HS-27A (cell line): ENCODE measurements around the gene OIT3.

ENCODE experiments used
- DNase-seq: peaks from one replicate; pipeline ENCODE4 v3.0.0-alpha.2; 2012; ENCODE audit warnings: low read depth, missing footprints

OIT3 gene

DNA sequence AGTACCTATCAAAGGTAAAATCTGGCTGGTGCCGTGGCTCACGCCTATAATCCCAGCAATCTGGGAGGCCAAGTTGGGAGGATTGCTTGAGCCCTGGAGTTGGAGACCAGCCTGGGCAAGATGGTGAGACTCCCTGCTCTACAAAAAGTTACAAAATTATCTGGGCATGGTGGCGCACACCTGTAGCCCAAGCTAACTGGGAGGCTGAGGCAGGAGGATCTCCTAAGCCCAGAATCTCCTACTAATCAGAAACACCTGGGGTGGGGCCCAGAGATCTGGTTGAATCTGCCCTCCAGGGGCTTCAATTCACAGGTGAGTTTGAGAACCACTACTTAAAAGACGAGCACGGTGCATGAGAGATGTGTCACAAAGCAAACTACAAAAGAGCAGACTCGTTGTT lies 58.6 kb downstream of the OIT3 start:
- DNase-seq = no peak

DNA sequence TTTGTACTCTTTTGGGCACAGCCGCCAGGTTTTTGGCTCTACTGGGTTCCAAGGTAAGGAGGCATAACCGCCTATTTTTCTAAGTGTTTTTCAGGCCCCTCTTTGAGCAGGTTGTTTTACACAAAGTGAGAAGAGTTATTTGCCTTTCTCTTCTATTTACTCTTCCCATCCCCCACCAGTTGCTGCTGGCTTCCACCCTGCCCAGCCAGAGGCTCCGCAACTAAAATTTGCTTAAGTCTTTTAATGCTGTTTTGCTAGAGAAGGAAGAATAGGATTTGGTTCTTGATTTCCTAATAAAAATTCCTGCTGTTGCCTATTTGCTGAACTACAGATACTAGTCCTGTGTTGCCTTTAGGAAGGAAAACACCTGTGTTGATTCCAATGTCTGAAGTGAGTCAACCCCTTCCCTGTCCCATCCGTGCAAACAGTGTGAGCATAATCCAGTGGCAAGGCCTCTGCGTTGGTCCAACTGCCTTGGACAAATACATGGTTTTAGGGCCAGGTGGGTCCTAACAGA lies 59.2 kb downstream of the OIT3 start:
- no peak for DNase-seq

DNA sequence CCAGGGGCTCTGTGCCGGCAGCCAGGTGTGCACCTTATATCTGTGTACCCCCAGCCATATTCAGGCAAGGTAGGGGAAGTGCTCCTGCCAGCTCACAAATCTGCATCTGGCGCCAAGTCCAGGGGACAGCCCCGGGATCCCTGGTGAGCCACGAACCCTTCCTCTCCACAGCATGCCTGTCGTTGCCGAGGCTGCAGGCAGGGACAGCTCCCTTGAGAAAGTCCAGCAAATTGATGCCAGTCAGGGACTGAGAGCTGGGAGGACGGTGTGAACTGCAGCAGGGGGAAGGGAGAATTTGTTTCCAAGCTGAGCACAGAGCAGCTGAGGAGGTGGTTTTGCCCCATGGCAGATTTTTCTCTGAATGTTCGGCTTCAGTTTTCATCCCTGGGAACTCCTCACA lies 60.1 kb downstream of the OIT3 start:
- DNase-seq = no peak

DNA sequence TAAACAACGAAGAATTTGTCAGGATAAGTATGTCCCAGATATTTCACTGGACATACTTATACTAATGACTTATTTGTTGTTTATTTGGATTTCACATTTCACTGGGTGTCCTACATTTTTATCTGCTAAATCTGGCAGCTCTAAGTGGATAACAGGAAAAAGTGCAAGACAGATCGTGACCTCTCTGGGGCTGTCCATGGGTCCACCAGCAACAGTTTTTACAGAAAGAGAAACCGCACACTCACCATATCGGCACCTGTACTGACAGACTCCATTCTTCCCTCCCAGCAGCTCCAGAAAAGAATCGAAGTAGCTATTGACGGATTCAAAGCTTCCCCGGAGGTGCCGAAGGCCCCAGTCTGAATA lies 60.7 kb downstream of the OIT3 start:
- no peak for DNase-seq

DNA sequence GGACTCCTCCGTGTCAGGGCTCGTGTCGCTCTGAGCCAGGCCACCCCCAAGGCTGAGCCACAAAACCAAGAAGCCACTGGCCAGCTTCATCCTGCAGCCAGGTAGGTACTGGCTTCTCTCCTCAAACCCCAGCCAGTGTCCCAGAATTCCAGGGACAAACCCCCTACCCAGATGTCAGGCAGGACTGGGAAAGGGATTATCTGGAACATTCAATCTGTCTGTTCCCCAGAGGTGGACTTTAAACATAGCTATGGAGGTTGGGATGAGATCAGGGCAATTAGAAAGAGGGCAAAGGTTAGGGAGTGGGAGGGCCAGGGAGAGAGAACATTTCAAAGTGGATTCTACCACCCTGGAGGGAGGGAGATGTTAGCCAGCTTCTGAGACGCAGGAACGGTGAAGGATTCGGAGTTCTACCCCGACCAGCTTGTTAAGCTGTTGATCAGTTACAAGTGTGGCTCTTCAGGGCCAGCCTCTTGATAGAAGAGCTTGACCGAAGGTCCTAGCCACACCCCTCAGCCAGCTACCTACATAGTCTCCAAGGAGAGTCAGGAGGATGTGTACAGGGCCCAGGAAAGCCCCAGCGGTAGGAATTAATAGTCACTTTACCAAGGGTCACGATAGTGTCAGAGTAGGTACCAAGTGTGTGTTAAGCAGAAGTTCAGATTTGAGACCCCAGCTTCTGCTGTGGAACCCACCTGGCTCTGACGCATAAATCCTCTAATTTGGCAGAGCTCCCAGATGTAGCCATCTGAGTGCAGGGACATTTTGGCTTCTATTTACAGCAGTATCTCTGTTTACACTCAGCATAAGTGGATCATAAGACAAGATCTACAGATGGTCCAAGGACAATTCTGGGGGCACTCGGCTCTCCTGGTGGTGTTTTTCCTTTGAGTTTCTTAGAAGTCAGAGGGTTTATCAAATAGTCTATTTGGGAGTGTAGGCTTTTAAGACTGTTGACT lies 61.3 kb downstream of the OIT3 start, which contains the start of gene PLA2G12B:
Gene PLA2G12B (minus strand): TSS at position 211 of the 959 bp plus-strand sequence. CDS start 121 bp downstream, at position 90.
- DNase-seq = no peak

DNA sequence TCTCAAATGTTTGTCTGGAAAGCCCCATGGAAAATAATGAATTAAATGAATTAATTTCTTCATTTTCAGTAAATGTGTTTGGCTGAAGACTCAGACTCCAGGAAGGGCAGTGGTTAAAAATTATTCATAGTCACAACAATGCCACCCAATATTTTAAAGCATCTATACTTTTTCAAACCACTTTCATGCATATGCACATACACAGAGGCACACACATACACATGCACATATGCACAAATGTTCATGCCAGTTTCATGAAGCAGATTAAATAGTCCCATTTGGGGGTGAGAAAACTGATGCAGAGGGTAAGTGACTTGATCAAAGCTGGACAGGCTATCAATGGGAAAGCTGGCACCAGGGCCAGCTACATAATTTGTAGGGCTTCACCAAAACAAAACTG lies 62.5 kb downstream of the OIT3 start:
- no peak for DNase-seq

DNA sequence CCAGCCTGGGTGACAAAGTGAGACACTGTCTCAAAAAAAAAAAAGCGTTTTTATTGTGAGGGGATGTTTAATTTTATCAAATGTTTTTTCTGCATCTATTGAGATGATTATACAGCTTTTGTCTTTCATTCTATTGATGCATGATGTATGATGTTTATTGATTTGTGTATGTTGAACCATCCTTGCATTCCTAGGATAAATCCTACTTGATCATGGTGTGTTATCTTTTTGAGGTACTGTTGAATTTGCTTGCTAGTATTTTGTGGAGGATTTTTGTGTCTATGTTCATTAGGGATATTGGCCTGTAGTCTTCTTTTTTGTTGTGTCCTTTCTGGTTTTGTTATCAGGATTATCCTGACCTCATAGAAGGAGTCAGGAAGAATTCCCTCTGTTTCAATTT lies 83.3 kb downstream of the OIT3 start:
- DNase-seq = no peak

DNA sequence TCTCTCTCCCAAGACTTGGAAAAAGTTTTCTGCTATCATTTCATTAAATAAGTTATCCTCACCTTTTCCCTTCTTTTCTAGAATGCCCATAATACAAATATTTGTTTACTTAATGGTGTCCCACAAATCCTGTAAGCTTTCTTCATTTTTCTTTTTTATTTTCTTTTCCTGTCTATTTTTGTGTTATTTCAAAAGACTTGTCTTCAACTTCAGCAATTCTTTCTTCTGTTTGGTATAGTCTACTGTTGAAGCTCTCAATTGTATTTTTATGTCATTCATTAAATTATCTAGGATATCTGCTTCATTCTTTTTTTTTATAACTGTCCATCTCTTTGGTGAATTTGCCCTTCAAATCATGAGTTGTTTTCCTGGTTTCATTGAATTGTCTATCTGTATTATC lies 86.2 kb downstream of the OIT3 start:
- DNase-seq = no peak

DNA sequence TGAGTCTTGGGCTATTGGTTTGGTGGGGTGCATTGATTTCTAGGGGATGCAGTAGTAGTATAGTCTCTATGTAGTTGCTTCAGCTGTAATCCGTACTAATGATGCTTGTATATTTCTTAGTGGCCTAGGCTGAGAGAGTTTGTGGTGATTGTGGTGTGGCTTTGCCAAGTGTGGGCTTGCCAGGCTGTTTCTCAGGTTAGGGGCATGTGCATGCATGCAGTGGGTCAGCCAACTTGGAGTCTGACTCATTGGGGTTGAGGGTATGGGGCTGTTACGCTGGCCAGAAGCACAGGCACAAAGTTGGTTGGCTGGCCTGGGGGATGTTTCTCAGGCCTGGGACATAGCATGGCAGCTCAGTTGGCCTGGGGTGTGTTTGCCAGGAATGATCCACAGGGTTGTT lies 86.8 kb downstream of the OIT3 start:
- no peak for DNase-seq

DNA sequence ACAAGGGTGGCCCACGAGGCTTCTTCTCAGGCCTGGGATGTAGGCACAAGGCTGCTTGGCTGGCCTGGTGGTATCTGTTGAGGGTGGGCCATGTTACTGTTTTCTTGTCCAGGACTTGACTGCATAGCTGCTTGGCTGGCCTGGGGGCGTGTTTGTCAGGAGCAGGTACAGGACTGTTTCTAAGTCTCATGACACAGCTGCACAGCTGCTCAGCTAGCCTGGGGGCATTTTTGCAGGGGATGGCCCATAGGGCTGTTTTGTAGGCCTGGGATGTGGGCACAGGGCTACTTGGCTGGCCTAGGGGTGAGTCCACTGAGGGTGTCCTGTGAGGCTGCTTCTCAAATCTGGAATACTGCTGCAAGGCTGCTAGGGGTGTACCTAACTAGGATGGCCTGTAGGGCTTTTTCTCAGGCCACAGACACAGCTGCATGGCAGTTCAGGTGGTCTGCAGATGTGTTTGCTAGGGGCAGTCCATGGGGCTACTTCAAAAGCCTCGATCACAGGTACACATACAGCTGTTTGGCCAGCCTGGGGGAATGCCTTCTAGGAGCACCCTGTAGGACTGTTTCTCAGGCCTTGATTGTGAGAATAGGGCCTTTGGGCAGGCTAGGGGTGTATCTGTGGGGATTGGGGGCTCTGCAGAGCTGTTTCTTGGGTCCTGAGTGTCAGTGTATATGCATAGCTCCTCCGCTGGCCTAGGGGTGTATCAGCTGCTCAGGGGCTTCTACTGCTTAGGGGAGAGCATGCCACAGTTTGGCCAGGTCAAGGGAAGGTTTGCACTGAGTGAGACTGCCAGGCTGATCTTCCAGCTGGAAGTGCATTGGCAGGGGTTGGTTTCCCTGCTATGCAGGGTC lies 87.7 kb downstream of the OIT3 start:
- DNase-seq = no peak

DNA sequence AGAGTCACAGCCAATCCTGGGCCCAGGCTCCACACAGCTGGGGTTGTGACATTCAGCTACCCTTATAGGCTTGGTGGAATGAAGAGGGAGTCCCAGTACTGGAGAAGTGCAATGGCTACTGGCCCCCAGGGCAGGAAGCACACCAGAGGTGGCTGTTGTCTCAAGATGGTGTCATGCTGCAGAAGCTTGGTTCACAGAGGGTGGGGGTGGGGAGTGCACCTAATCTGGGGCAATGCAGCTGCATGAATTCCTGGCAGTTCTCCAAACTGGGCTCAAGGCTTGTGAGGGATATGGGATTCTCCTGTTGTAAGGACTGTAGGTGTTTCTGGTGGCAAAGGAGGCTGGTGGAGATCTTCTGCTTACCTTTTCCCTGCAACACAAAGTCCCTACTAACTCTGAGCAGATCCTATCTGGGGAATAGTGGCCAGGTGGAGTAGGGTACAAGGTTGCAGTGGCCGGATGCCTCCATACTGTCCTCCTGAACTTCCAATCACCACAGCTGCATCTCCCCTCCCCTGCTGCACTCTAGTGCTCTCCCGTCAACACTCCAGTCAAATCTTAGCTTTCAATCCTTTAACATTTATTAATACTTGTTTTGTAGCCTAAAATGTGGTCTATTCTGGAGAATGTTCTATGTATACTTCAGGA lies 88.5 kb downstream of the OIT3 start:
- no peak for DNase-seq
